Activated CD4-positive, CD25-positive, alpha-beta regulatory T cell treated with anti-CD3 and anti-CD28 coated beads, Interleukin-2, amount 50 U/mL, for 72 hours (primary cell): ENCODE data around the gene GDAP1L1.

ENCODE experiments used
- DNase-seq: peaks from one replicate; pipeline ENCODE4 v3.0.0; 2021

GDAP1L1 gene

DNA sequence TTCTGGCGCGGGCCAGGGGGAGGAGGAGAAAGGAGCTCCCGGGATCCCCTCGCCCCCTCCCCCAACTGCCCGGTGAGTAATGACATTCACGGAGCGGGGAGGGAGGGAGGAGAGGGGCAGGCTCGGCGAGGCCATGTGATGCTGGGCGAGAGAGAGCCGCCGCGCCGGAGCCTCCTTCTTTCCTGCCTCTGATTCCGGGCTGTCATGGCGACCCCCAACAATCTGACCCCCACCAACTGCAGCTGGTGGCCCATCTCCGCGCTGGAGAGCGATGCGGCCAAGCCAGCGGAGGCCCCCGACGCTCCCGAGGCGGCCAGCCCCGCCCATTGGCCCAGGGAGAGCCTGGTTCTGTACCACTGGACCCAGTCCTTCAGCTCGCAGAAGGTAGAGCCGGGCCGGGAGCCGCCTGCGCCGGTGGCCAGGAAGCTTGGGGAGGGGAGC lies at the start of gene GDAP1L1:
Gene GDAP1L1, plus strand, starts transcription at position 178 of the 441 bp plus-strand sequence. Its CDS starts 27 bp downstream, at position 205.
- no peak for DNase-seq

DNA sequence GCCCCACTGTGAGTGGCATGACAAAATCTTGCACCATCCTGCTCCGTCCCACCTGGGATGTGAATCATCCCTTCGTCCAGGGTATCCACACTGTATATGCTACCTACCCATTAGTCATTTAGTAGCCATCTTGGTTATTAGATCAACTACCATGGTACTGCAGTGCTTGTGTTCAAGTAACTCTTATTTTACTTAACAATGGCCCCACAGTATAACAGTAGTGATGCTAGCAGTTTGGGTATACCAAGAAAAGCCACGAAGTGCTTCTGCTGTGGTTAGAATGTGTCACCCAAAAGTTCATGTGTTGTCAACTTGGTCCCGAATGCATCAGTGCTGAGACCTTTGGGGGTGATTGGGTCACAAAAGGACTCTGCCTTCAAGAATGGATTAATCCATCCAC lies 48.2 kb upstream of the GDAP1L1 start:
- no peak for DNase-seq

DNA sequence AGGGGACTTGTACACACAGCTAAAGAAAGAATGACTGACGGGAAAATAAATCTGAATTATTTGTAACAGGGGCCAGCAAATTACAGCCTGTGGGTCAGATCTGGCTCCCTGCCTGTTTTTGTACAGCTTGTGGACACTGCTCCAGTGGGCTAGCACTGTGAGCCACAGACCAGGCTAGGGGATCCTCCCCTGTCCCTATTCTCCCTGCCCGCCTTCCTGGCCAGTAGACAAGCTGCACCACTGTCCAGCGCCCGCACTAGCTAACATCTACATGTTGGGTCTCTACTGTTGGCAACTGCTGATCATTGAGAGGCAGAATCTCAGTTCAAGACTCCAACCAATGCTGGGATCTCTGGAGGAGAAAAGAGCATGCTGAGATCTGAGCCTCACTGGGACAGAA lies 47.2 kb upstream of the GDAP1L1 start:
- no peak for DNase-seq

DNA sequence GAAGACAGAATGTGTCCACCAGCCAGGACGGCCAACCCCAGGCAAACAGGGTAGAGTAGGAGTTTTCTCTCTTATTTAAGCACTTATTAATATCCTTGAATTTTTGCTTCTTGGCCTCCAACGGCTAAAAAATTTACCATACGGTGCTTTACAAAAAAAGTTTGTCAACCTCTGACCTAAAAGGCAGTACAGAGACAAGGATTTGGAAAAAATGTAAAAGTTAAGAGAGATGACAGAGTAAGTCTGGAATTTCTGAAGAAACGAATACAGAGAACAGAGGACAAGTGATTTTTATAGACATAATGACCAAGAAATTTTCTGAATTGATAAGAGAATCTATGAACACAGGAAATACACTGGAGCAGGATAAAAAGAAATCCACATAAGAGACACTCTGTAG lies 46.7 kb upstream of the GDAP1L1 start:
- no peak for DNase-seq

DNA sequence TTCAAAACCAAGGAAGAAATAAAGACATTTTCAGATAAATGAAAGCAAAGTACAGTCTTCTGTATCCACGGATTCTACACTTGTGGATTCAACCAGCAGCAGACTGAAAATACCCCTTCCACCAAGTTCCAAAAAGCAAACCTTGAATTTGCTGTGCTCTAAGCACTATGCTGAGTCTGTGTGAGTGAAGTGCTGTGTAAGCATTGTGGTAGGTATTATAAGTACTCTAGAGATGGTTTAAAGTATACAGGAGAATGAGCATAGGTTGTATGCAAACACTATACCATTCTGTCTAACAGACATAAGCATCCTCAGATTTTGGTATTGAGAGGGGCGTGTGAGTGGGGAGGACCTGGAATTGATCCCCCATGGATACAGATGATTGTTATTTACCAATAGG lies 46.1 kb upstream of the GDAP1L1 start:
- no peak for DNase-seq

DNA sequence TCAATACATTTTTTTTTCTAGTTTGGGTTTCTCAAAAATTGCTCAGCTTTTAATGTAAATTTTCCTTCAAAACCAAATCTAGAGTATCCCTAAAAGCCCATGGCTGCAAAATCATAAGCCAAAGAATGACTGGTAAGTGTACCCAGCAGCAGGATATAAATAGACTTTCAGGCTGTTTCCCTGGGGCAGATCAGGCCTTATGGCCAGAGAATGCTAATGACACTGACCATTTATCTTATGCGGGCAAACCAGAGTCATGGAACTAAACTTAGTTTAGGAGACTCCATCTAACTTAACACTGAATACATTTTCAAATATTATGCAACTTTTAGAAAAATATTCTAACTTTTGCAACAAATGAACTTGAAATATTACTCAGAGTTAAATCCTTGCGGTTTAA lies 43.9 kb upstream of the GDAP1L1 start:
- DNase-seq: no peak

DNA sequence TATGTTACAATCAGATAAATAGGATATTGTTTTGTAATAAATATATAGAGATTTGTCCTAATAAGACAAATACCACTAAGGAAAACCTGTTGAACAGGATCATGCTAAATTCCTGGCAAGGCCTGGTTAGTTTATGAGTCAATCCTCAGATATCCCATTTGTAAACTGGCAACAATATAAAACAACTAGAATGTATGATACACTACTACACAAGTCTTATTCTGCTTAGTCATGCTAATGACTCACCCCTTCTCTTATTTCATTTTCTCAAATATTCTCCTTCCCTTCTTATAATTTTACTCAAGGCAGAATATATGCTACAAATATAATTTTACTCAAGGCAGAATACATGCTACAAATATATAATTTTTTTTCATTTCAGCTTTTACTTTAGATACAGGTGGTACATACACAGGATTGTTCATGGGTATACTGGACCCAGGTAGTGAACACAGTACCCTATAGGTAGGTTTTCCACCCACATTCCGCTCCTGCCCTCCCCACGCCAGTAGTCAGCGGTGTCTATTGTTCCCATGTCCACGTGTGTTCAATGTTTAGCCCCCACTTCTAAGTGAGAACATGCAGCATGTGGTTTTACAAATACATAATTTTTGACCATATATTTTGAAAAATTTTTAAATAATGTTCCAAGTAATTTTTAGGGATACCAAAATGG lies 42.8 kb upstream of the GDAP1L1 start:
- no peak for DNase-seq

DNA sequence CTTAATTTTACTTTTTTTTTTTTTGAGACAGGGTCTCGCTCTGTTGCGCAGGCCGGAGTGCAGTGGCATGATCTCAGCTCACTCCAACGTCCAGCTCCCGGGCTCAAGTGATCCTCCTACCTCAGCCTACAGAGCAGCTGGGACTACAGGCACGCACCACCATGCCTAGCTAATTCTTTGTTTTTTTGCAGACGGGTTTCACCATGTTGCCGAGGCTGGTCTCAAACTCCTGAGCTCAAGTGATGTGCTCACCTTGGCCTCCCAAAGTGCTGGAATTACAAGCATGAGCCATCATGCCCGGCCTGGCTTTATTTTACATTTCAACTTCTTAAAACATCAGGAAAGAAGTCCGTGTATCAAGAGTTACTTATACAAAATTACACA lies 42.3 kb upstream of the GDAP1L1 start:
- DNase-seq: no peak

DNA sequence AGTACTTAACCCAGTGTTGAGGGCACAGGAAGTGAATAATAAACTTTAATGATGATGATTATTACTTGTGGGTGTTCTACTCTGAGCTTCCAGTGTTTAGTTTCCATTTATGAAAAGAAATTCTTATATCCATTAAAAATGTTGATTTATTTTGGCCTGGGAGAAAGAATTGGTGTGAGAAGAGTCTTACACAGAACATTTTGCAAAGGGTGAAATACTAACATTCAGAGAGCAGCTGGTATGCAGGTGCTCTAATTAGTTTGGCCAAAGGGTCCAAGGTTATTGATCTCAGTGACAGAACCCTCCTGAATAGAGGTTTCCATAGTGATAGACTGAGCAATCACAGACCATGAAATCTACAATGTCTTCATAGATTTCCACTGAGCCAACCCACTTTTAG lies 41.0 kb upstream of the GDAP1L1 start:
- DNase-seq: no peak

DNA sequence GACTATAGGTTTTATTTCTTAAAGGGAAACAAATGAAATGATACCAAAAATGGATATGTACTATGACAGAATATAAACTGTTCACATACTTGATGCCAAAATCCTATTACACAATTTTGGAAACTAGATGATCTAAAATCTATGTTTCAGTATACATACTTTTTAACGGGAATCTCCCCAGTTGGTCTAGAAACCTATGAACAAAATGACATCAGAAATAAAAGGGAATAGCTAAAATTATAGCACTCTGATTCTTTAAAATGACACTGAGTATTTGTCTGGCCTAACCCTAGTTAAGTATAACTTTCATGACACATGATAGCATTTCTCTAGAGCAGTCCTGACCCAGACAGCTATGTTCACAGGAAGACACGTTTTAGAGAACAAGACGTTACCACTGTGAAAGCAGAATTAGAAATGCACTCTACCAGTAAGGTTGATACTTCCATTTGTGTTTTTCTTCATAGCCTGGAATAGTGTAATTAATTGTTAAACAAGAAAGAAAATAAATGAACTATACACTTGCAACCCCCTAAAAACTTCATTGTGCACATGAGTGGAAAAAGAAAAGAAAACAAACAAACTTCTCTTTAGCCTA lies 39.9 kb upstream of the GDAP1L1 start:
- no peak for DNase-seq

DNA sequence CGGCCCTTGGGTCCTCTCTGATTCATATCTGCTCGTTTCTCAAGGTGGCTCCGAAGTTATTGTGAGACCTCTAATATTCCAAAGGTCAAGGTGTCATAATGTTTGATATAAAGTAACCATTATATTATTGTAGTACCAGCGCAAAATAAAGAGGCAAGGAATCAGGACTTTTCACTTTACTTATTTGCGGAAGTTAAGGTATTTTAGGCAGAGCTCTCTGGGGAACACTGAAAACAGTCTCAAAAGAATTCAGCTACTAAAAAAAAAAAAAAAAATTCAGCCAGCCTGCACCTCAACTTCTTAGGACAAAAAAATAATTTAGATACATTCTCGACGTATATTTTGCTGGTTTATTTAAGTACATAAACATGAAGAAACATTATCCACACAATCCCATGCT lies 38.9 kb upstream of the GDAP1L1 start:
- DNase-seq: no peak

DNA sequence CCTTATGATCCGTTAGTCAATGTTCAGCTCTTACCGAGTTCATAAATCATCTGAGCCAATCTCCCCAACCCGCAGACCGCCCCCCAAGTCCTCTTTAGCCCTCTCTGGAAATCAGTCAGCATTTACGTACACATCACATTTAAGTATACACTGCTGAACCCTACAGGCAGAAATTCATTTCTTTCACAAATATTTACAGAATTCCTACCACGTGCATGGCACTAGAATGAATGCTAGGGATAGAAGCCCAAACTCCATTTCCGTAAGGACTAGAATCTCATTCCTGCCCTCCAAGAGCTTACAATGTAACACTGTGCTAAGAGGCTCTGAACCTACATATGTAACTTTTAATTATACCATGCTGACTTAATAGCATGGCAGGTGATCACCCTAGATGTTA lies 38.3 kb upstream of the GDAP1L1 start:
- no peak for DNase-seq

DNA sequence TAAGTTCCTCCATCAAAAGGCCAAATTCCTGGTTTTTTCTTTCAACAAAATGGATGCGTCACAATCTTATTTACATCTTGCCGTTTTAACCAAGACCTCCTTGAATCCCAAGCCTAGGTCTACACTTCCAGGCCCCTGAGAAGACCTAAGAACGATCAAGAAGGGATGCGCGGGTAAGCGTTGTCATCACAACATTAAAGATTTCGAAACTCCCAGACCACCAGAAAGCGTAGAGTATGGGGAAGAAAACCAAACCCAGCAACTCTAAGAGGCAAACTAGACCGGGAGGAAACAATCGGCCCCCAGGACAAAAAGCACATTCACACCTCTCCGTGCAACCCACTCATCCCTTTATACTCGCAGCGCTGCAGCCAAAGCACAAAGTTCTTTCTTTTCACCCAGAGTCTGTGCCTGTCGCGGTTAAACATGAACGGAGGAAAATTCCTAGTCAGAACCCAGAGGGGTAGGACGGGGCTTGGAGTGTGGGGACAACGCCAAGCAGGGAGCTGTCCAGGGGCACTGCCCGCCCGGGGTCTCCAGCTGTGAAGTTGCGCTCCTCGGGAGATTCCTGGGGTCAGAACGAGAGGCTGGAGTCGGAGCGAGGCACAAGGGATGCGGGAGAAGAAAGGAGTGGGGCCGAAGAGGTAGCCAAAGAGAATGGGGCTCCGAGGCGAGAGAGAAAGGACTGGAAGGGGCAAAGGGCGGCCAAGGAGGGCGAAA lies 37.3 kb upstream of the GDAP1L1 start:
- DNase-seq: no peak

DNA sequence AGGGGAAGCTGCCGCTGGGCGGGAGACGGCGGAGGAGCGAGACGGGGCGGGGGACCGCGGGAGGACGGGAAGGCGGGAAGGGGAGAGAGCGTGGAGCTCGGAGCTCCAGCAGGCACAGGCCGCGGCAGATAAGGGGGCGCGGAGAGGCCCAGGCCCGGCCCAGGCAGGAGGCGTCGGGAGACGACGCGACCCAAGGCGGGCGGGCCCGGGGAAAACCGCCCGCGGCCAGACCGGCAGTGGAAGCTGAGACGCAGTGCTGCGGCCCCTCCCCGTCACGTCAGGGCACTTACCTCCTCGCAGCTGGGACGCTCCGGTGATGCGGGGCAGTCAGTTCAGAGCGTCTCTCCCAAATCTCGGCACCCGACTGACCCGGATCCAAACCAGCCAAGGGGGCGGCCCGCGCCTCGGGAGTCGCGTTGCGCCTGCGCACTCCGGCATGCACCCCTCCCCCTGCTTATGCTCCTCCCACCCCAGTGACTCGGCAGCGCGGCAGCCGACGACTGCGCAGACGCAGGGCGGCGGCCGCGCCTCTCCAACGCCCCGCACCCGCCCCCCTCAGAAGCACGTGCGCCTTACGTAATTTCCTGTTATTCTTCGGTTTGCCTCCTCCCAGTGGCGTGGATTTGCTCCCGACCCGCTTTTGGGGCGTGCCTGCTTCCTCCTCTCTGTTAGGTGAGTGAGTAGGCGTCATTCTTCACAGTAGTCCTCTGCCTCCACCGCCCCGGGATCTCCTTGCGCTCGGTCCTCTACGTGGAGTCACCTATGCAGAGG lies 36.5 kb upstream of the GDAP1L1 start, which contains the start of gene OSER1:
Gene OSER1, minus strand, starts transcription at position 366 of the 771 bp plus-strand sequence. CDS start 3,814 bp downstream, outside the sequence.
- DNase-seq: peak; percentile 99

DNA sequence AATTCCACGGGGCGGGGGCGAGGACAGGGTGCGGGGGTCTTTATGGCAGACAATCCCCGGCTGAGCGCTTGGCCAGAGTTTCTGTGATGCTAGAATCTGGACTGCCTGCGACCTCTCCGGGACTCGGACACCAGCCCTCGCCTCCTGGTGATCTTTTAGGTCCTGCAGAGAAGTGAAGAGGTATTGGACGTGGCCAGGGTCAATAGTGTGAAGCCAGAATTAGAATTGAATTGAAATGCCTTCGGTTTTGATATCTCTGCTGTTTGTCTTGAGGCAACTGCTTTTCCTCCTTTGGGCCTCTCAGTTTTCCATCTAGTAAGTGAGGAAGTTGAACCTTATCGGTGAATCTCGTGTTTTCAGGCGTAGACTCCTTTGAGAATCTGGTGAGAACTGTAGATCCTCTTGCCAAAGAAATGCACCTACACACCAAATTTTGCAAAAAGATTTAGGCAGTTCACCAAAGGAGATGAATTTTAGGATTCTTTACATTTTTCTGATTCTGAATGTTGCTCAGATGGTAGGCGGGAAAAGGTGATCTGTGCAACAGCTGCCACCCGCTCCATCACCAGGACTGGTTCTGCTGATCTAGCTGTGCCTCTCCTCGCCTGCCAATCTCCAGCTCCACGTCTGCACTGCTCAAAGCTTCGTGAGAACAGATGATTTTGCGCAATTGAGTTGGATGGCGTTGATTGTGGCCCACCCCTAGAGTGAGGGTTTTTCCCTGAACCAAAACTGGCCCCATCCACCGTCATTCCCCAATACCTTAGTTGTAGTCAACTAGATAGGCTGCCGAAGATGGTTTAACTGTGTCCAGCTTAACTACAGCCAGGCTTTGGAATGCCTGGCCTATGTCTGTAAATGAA lies 35.7 kb upstream of the GDAP1L1 start:
- no peak for DNase-seq

DNA sequence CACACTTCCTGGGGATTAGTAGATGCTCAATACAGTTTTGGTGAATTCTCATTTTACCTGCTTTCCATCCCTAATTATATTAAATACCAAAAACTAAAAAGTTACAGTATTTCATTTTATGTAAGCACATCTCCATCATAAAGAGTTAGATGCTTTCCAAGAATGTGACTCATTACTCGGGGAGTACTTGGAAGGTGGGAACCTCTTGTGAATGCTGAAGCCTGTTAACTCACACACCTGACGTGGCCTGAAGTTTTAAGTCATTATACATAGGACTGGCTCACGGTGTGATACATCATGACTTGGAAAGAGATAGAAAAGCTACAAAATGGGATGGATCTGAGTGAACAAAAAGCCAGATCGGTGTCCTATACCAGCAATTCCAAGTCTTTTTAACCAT lies 34.3 kb upstream of the GDAP1L1 start:
- no peak for DNase-seq

DNA sequence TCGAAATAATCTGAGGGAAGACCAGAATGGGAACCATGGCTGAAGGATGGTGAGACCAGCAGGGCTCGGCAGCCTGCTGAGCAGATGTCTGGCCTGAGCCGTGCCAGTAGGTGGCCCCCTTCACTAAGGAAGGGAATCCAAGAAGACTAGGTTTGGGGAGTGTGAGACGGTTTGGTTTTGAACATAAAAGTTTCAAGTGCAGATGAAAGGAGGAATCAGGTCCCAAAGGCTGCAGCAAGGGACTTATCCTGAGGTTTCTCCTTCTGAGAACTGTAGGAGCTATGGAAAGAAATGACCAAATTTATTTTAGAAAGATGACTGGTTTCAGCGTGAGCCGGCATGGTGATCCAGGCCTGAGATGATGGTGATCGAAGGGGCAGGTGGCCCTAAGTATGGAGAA lies 32.0 kb upstream of the GDAP1L1 start:
- peak; percentile 48 for DNase-seq

DNA sequence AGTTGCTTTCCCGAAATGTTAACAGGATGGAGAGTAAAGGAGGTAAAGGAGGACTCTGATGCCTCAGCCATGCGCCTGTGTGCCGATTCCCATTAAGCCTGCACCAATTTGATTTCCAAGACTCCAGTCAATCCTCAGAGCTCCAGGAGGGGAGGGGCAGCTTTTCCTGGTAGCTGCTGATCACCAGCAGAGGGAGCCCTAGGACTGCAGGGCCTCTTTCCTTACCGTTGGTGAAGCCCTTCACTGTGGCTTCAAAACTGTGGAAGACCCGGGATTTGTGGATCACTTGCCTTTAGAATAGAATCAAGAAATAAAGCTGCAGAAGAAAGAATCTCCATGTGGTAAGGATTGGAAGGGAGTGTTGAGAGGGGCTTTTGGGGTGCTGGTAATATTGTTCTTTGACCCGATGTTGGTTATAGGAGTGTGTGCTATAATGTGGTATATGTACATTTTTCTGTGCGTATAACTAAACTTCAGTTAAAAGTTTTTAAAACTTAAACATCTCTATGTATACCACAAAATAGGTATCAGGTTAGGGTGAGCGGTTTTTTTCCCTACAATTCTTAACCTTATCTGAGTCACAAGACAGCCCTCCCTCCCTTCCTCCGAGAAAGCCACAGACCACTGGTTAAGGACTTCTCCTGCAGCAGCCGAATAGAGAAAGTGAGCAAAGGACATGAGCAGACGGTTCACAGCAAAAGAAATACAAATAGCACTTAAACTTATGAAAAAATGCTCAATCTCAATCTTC lies 29.6 kb upstream of the GDAP1L1 start:
- DNase-seq: peak; percentile 54

DNA sequence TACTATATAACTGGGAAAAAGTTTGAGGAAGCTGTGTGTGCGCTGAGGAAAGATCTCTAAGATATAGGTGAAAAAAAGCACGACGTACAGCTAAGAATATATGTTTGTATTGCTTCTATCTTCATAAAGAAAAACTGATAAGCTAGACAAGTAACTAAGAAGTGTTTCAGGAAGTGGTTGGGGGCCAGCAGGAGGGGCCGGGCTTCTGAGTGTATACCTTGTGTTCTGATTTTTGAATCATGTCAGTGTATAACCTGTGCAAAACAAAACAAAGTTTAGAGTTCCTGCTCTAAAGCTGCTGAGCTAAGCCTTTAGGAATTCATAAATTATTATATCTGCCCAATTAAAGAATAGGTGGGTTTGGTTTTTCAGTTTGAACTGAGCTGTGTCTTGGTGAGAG lies 28.7 kb upstream of the GDAP1L1 start:
- no peak for DNase-seq

DNA sequence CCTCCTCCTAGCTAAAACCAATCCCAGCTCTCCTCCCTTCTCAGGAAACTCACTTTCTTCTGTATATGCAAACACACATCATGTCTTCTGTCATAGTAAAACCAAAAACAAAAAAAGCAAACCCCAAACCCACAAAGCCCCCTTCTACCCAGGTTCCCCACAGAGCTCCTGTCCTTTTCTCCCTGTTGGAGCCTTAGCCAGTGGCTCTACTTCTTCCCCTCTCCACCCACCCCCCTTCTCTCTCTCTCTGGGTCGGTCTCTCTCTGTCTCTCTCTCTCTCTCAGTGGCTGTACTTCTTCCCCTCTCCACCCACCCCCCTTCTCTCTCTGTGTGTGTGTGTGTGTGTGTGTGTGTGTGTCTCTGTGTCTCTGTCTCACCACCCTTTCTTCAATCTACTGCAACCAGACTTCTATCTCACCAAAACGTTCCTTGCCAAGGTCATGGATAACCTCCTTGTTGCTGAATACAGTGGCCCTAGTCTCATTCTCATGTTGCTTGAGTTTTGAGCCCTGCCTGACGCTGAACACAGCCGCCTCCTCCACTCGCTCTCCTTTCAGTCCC lies 27.9 kb upstream of the GDAP1L1 start:
- no peak for DNase-seq

DNA sequence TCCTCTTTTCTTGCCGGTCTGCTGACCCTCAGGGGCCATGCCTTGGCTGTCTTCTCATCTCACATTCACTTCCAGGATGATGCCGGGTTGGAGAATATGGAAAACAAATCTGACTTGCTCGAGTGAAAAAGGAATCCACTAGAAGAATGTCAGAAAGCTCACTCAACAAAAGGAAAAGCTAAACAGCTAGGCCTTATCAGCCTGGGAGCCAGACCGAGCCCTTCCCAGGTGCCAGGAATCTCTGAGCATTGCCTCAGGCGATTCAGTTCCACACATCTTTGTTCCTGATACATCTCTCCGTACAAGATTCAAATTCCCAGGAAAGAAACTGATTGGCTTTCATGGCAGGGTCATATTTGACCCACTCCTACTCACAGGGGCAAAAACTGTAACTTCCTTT lies 27.3 kb upstream of the GDAP1L1 start:
- no peak for DNase-seq
